Stimulated activated CD4-positive, alpha-beta T cell treated with anti-CD3 and anti-CD28 coated beads, Interleukin-4, amount 100 ng/mL, for 4 hours (primary cell): Measurements from ENCODE around the gene IGLL5.

ENCODE experiments used
- DNase-seq, 2 experiments: peaks; one replicate each; pipeline ENCODE4 v3.0.0-alpha.2; 2020

Gene IGLL5

DNA sequence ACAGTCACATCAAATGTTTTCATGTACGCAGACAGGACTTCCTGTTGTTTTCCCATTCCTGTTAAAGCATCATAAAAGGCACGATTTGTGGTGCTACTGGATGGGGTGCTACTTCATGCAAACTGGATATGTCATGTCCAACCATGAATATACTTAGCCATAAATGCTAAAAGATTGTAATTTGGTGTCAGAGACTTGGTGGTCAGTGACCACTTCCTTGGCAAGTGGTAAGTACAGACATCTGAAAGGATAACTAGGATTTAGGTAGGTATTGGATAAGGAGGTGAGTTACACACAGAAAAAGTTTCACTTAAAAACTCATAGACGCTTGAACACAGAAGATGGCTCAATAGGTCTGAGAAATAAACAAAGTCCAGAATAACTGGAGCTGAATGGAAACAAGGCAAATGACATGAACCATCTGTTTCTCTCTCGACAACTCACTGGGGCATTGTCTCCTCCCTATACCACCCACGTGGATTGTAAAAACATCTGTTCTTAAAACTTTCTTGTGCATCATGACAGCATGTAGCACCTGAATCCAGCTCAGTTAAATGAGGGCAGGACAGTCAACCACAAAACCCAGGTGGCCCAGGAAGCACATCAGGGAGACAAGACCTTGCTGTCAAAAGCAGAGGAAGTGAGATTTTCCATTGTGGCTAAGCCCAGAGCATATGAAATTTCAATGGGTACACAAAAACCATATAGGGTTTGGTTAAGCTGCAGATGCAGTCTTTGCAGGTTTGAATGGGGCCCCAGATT is 22.1 kb upstream of the IGLL5 start:
- no peak for DNase-seq

DNA sequence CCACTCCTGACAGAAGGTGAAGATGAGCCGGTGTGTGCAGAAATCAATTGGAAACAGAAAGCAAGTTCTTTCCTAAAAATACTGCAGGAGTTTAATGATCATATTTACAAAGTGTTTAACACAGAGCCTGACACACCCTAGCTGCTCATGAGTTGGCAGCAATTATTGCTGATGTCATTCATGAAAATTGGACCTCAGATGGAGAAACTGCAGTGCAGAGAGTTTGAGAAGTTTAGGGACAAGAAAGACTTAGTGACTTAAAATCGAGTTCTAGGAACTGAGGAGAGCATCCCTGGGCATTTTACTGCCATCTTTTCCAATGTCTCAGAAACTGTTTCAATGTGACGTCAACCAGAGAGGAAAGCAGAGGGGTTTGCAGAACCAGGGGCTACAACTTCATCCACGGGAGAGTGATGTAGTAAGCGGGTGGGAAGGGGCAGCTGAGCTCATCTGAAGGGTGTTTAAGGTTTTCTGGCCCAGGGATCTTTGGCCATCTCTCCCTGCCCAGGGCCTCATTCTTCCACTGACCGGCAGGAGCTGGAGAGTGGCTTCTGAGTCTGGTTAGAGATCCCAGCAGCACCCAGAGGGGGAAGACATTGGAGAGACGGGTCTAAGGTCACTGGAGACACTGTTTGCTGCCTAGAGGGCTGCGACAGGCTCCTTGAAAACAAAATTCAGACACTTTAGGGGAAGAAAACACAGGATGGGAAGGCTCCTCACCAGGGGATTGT is 21.1 kb upstream of the IGLL5 start:
- DNase-seq, result no peak

DNA sequence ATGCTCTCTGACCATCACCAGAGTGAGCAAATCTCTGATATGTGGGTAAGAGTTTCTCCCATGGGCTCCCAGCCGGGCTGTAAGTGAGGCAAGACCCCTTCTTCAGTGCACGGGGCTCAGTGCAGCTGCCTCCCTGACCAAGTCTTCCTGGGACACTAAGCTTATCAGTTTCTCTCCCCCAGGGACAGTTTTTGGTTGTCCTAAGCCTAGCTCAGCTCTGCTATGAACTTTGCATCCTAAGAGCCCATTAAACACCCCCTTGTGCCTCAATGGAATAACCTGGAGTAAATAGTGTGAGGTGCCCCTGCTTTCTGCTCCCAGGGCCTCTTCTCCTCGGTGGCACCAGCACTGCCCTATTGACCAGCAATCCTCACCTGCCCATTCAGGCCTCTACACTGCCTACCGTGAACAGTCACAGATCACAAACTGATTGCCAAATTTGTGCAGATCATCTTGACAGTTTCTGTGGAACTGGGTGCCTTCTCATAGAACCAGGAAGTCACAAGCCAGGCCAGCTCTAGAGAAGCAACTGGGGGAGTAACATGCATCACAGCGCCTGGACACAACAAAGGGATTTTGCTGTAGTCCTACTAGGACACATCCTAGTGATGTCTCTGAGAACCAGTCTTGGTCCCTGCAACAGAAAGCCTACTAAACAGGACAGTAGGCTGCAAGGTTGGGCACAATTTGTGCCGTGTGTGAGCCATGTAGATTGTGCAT is 19.5 kb upstream of the IGLL5 start:
- no peak for DNase-seq

DNA sequence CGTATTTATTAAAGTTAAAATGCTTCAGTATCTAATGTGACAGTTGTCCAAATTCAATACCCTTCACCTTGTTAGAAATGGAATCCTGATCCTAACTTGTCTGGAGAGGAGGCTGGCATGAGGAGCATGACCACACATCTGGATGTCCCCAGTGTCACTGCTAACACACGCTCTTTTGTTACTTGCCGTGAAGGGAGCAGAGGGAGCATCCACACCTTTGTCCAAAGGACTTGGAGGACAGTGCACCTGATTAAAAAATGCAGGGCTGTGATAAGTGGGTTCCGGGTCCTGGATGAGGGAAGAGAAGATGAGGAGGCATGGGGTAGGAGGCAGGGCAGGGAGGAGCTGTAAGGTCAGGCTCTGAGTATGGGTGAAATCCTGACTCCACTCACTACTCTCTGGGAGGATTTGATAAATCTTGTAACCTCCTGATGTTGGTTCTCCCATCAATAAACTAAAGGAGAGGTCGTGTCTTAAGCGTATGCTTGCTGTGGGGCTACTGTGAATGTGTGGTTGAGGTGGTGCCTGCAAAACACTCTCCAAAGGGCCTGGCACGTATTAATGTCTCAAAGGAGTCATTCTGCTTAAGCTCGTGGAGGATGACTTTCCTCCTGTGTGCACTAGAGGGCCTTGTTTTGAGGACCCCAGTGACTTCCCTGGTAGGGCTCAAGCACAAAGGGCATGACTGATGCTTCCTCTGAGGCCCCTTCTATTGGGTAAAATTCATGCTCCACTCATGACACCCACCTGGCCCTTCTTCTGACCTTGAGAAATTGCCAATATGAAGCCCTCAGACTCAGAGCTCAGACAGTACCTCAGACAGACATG is 16.8 kb upstream of the IGLL5 start:
- DNase-seq, result no peak

DNA sequence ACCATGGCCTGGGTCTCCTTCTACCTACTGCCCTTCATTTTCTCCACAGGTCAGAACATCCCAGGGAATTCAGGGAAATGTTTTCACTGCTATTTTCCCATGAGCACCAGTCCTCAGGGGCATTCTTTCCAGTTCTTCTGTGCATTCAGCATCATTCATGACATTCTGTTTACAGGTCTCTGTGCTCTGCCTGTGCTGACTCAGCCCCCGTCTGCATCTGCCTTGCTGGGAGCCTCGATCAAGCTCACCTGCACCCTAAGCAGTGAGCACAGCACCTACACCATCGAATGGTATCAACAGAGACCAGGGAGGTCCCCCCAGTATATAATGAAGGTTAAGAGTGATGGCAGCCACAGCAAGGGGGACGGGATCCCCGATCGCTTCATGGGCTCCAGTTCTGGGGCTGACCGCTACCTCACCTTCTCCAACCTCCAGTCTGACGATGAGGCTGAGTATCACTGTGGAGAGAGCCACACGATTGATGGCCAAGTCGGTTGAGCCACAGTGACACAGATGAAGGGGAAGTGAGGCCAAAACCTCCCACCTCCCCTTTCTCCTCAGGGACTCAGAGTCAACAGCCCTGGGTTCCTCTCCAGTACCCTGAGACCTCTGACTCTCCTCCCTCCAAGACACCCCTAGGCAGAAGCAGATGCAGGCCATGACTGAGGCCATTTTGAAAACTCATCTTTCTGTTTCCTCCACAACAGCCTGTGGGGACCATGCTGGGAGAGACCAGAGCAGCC is 15.9 kb upstream of the IGLL5 start:
- DNase-seq, result no peak

DNA sequence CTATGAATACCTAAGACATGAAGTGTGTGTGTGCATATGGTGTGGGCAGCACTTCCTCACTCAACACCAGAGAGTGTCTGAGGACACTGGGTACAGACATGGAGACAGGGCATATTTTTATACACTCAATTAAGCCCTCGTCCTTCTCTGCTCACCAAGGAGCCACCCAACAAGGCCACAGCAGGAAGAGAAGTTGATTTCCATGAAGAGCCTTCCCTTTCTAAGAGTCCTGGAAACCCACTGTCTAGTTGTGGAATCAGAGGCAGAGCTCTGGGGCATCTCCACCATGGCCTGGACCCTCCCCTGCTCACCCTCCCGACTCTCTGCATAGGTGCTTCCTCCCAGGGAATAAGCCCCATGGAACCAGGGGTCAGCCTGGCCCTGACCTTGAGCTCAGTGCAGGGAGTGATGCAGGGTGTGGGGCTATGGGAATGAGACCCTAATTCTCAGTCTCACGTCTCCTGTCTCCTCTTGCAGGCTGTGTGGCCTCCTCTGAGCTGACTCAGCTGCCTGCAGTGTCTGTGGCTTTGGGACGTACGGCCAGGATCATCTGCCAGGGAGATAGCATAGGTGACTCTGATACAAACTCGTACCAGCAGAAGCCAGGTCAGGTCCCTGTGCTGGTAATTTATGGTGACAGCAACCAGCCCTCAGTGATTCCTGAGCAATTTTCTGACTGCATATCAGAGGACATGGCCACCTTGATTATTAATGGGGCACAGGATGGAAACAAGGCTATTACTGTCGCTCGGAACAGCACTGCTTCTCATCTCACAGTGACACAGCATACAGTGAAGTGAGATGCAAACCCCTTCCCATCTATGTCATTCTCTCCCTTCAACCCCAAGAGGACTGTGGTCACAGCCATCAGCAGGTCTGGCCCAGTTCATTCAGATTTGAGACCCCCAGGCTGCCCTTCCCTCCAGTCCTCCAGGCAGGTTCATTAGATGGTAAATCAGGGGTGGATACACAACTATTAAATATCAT is 14.6 kb upstream of the IGLL5 start:
- no peak for DNase-seq

DNA sequence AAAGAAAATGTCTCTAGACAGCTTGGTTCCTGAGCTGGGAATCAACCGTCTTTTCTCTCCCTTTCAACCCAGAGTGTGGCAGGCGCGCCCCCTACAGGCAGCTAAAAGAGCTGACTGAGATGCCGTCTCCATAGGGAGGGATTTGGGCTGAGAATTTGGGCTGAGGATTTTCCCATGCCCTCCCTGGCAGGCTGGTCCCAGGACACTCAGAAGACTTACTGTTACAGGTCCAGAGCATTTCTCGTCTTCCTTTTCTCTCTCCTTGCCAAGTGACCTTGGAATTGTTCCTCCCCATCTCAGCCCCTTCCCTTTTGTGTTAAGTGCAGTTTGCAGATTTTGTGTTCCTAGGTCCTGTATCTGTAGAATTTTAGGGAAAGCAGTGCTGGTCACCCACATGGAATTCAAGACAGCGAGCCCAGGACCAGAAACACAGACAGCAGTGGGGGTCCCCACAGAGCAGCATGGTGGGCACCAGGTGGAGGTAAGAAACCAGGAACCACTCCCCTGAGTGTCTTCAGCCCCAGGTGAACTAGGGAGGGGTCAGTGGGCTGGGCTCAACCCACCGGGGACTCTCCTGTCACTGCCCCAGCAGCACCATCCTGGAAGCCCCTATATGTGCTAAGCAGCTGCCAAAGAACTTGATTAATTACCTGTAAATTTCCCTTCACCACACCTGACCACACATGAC is 9.9 kb upstream of the IGLL5 start:
- DNase-seq, result peak; percentile 59 to 72

DNA sequence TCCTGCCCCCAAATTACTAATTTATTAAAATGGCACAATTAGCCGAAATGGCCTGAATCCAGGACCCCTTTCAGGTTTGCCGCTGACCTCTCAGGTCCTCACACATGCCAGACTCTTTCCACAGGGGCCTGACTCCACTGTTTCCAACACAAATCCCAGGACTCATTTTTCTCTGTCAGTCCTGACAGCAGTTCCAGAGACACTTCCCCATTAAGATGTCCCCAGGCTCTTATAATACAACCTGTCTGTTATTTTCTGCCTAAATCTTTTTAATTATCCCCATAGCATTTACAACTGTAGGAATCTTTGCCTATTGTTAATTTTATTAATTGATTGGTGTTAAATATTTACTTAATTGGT is 9.4 kb upstream of the IGLL5 start:
- DNase-seq, result no peak

DNA sequence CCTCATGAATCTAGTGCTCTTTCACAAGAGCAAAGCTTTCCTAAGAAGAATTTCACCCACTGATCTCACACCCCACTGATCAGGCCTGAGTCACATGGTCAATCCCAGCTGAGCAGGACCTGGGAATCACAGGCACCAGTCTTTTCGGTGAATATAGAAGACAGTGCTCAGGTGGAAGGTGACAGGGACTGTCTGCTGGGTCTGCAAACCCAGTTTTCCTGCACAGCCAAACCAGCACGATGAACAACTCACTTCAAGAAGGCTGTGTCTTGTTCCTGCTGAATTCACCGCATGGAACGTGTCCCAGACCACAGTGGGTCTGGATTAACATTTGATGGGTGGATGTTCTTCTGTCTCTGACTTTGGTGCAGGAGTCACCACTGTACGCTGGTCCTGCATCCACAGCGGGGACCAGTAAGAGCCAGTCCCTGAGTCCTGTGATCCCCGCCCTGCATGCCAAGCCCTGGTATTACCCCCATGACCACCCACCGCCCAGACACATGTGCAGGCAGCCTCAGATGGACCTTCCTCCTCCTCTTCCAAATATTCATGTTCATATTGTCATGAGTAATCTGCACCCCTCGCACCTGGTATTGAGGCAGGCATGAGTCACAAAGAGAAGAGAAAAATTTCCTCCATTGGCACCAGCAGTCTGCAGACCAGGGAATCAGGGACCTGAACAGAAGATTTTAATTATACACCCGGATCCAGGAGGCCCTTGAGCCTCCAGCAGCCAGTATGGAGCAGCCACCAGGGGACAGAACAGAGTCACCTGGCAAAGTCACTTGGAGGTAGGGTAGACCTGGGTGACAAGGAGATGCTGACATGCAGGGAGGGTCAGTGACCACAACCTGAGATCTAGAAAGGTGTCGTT is 8.6 kb upstream of the IGLL5 start:
- no peak for DNase-seq

DNA sequence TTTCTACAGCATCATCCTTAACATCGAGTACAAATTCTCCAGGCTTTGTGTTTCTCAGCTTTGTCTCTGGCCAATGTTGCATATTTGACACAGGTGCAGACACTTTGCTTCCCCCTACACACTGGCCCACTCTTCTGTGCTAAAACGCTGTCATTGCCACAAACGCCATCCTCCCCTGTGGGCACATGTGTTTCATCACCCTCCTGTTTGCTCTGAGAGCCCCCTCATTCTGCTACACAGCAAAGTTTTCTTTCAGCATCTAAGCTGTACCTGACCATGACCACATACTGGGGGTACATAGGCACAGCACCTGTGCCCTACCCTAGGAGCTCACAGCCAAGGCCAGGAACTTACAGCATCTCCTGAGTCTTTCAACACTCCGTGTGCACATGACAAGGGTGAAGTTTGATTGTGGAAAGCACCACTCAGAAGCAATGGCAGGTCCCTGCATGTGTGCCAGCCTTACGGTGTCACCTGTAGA is 7.9 kb upstream of the IGLL5 start:
- no peak for DNase-seq

DNA sequence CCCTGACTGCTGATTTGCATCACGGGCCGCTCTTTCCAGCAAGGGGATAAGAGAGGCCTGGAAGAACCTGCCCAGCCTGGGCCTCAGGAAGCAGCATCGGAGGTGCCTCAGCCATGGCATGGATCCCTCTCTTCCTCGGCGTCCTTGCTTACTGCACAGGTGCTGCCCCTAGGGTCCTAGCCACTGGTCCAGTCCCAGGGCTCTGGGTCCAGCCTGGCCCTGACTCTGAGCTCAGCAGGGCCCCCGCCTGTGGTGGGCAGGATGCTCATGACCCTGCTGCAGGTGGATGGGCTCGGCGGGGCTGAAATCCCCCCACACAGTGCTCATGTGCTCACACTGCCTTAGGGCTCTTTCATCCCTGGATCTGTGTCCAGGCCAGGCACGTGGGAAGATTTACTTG is 7.0 kb upstream of the IGLL5 start:
- no peak for DNase-seq

DNA sequence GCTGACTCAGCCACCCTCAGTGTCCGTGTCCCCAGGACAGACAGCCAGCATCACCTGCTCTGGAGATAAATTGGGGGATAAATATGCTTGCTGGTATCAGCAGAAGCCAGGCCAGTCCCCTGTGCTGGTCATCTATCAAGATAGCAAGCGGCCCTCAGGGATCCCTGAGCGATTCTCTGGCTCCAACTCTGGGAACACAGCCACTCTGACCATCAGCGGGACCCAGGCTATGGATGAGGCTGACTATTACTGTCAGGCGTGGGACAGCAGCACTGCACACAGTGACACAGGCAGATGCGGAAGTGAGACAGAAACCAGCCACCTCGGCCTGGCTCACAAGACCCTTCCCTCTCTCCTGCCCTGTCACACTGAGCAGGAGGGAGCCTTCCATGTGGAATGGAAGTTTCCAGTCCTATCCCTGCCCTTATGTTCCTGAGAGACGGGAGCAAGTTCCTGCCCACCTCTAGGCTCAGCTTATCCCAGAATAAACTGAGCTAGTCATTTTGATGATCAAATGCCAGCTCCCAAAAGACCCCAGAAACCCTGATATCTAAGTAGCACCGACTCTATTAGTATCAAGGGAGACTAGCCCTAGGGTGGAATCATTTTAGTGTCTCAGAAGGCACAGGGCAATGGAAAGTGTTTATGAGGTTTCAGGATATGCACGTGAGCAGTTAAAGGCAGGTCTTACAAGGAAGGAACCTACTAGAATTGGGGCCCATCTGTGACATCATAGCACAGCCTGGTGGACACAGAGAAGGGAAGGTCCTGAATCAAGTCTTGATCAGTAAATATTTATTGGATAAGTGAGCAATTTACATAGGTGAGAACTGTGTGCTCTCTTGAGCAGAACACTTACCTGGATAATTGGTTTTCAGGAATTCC is 6.3 kb upstream of the IGLL5 start:
- no peak for DNase-seq

DNA sequence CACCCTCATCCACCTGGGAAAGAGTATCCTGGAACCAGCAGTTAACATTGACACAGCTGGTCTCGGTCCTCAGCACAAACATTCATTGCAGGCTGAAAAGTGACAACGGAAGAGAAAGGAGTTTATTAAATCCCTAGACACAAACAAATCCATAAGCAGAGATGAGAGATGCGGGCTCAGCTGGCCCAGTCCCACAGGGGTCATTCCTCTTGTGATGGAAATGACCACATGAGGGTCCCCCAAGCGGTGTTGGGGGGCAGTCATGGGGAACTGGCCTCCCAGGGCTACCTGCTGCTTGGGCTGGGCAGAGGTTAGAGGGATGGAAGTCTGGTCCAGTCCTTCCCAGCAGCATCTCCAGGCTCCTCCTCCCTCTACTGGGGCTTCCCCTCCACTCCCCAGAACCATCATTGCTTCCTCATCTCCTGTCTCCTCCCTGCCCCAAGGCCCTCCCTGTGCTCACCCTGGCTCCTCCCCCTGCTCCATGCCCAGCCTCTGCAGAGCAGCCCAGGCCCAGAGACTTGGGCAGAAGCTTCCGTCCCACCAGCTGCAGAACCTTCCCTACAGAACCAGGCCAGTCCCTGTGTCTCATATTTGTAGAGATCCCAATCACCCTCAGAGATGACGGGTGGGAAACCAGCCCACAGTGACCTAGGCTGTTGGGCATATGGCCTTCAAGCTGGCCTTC is 5.4 kb upstream of the IGLL5 start:
- no peak for DNase-seq

DNA sequence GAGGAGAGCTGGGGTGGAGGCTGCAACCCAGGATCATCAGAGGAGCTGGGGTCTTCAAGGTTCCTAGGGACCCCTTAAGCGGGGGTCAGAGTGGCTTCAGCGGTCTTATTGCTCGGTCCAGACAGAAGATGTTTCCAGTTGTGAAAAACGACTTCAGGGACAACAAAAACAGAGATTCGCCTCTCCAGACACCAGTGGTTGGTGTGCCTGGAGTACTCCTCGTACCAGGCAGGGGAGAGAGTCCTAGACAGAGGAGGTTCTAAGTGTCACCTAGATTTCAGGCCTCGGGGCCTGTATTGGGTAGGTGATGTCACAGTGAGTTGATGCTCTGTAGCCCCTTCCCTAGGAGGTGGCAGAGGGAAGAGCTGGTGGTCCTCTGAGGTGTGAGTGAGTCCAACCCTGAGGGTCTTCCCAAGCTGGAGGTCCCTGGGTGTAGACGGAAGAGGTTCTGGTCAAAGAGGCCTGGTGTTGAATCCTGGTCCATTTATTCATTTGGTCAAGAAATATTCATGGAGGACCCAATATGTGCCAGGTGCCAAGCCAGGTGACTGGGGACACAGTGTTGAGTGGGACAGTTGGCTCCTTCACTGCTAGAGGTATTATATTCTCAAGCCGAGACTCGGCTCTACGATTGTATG is 4.4 kb upstream of the IGLL5 start:
- no peak for DNase-seq

DNA sequence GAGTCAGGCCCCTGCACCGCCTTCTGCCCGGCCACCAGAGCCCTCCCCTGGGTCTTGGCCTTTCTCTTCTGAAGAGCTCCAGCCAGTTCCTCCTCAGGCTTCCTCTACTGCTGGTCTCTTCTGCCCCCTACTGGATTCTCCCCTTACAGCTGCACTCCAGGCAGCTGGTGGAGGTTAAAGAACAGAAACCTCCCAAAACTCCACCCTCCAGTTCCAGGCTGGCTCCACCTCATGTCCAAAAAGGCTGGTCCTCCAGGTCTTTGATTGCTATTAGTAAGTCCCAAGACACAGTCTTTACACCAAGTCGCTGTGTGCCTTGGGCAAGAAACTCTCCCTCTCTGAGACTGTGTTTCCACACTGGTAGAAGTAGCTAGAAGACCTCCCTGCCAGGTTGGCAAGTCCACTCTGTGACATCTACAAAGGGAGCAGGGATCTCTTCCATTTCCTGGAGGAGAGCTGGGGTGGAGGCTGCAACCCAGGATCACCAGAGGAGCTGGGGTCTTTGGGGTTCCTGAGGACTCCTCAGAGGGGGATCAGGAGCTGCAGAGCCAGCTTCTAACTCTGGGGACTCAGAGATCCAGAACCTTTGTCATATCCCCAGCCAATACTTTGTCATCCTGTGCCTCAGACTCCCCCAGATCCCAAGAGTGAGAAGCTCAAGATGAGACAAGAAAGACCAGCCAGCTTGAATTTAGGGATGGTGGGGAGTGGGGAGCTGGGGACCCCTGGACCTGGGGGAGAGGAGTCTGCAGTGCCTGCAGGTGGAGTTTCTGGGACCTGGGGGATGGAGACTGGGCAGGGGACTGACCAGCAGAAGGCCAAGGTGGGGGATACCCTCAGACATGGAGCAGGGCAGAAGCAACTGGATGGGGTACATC is 3.4 kb upstream of the IGLL5 start:
- DNase-seq, result peak; percentile 30 to 52
